HG03045 (cell line): ENCODE data around the gene ROPN1B.

Experiments
- ATAC-seq: cut with Tn5 transposase; IDR thresholded peaks from one replicate; pipeline ENCODE4 v1.9.1; 2021; ENCODE audit warnings: mild to moderate bottlenecking, moderate library complexity; ENCODE audit not compliant: unreplicated experiment

ROPN1B gene

DNA sequence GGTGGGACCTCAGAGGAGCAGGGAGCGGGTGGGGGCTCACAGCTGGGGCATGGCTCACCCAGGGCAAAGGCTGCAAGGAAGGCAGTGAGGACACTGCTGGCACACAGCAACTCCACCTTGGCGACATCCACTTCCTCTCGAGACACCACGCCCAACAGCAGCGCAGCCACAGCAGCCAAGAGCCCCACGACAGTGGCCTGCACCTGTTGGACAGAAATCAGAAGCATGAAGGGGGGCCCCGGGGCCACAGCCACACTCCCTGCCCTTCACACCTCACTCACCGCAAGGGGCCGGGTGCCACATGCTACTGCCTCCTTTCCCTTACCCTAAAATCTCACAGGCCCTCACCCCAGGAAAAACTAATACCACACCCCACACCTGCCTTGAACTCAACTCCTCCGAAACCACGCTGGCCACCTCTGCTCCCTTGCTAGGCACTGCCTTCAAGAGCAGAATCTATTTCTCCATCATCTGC is 57.3 kb downstream of the ROPN1B start:
- no peak for ATAC-seq

DNA sequence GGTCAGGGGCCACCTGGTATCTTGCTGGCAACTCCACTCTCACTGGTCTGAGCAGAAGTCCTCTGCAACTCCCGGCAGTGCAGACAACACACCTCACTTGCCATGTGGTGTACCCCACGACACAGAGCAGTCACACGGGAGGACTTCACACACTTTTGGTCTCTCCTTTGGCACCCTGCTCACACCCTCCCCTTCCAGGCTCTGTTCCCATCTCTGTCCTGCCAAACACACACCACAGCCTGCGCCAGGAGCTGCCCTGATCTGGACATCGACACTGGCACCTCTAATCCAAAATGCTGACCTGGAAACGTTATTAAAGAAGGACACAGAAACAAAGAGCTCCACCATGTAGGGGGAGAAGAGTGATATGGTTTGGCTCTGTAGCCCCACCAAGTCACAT is 57.8 kb downstream of the ROPN1B start:
- no peak for ATAC-seq

DNA sequence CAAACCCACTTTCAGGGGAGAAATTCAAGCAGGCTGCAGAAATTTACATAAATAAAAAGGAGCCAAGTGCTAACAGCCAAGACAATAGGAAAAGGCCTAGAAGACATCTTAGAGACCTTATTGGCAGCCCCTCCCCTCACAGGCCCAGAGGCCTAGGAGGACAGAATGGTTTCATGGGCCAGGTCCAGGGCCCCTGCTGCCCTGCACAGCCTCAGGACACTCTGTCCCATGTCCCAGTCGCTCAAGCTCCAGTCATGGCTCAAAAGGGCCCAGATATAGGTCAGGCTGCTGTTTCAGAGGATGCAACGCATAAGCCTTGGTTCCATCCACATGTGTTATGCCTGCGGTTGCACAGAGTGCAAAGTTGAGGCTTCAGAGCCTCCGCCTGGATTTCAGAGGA is 59.1 kb downstream of the ROPN1B start:
- no peak for ATAC-seq

DNA sequence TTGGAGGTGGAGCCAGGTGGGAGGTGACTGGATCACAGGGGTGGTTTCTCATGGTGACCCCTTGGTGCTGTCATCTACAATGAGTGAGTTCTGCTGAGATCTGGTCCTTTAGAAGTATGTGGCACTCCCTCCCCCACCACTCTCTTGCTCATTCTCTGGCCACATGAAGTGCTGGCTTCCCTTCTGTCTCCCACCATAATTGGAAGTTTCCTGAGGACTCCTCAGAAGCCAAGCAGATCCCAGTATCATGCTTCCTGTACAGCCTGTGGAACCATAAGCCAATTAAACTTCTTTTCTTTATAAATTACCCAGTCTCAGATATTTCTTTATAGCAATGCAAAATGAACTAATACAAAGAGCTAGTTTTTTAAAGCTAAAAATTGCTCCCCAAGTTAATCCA is 60.3 kb downstream of the ROPN1B start:
- ATAC-seq: no peak

DNA sequence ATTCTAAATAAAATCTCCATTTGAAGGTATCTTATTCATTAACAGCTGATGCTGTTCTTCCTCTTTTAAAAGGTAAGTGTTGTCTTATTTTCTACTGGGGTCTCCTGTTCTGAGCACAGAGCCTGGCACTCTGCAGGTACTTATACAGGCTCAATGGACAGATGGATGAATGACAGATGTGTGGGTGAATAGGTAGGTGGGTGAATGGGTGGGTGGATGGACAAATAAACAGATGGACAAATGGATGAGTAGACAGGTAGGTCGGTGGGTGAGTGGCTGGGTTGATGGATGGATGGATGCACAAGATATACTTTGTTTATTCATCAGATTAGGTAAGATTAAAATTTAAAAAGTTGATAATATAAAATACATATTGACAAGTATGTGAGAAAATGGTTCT is 61.5 kb downstream of the ROPN1B start:
- no peak for ATAC-seq

DNA sequence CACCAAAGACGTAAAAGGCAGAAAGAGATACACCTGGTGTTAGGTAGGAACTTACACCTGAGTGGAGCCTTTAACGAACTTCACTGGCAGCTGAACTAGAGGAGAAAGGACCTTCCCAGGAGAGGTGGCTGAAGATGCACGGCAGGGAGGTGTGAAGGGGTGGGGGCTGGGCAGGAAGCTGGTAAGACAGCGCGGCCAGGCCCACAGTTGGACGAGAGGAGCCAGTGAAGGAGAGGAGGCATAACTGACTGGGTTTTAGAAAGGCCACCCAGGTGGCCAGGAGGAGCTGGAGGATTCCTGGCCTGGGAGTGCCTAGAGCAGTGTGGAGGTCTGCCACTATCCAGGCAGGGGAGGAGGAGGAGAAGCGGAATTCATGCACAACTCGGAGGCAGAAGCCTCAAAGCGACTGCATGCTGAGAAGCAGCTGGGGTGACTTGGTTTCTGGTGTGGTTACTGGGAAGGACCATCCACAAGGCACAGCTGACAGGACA is 63.0 kb downstream of the ROPN1B start:
- ATAC-seq: no peak
